GM18507 (cell line): ENCODE measurements around the gene TBC1D2.
"Not testable (repeated sequence)": the region's sequence is repeated elsewhere in the genome, so short reads cannot be mapped to it uniquely, and the experiment has no call there.

Experiments used
- DNase-seq: peaks from one replicate; pipeline ENCODE4 v3.0.0; 2011; ENCODE audit warnings: low read depth; ENCODE audit not compliant: insufficient read length; ENCODE audit errors: extremely low spot score
- FAIRE-seq: peaks from 2 replicates; lab custom pipeline; 2011; peaks lifted over from hg19 to GRCh38; lab: Jason Lieb, UNC

The TBC1D2 gene

GRCh38 chr9:98255578-98256296, at the start of gene TBC1D2:
TBC1D2 (minus strand) TSS chr9:98255649; CDS start chr9:98255541, 108 bp downstream.
- FAIRE-seq (peak; percentile 76), DNase-seq (peak; percentile 96)

GRCh38 chr9:98304381-98304780, 48.9 kb upstream of the TBC1D2 start:
- FAIRE-seq (no peak), DNase-seq (no peak)

- DNase-seq: no peak
- FAIRE-seq: no peak
Measured at GRCh38 chr9:98303633-98304125, 48.2 kb upstream of the TBC1D2 start.

GRCh38 chr9:98302938-98303632, 47.6 kb upstream of the TBC1D2 start:
- FAIRE-seq: no peak
- no peak for DNase-seq

- DNase-seq (no peak), FAIRE-seq (no peak)
Measured at GRCh38 chr9:98302150-98302549, 46.7 kb upstream of the TBC1D2 start.

GRCh38 chr9:98300611-98301010, 45.2 kb upstream of the TBC1D2 start:
- no peak for FAIRE-seq

GRCh38 chr9:98298476-98298875, 43.0 kb upstream of the TBC1D2 start:
- FAIRE-seq (no peak), DNase-seq (no peak)

More at GRCh38 chr9:98300611-98301010, 45.2 kb upstream of the TBC1D2 start:
- no peak for DNase-seq

GRCh38 chr9:98295824-98296223, 40.4 kb upstream of the TBC1D2 start:
- FAIRE-seq (no peak), DNase-seq (no peak)

- FAIRE-seq: no peak
- no peak for DNase-seq
Measured at GRCh38 chr9:98291820-98292219, 36.4 kb upstream of the TBC1D2 start.

GRCh38 chr9:98290411-98290810, 35.0 kb upstream of the TBC1D2 start:
- FAIRE-seq (no peak), DNase-seq (no peak)

GRCh38 chr9:98289614-98290201, 34.3 kb upstream of the TBC1D2 start:
- no peak for FAIRE-seq

GRCh38 chr9:98288881-98289280, 33.4 kb upstream of the TBC1D2 start:
- no peak for DNase-seq
- no peak for FAIRE-seq

More at GRCh38 chr9:98289614-98290201, 34.3 kb upstream of the TBC1D2 start:
- no peak for DNase-seq

- no peak for FAIRE-seq
- DNase-seq: no peak
Measured at GRCh38 chr9:98287384-98287783, 31.9 kb upstream of the TBC1D2 start.

GRCh38 chr9:98285446-98285845, 30.0 kb upstream of the TBC1D2 start:
- DNase-seq (no peak), FAIRE-seq (no peak)

GRCh38 chr9:98284754-98285153, 29.3 kb upstream of the TBC1D2 start:
- FAIRE-seq: no peak
- no peak for DNase-seq

- DNase-seq, FAIRE-seq: not testable (repeated sequence)
Measured at GRCh38 chr9:98283143-98283542, 27.7 kb upstream of the TBC1D2 start.

GRCh38 chr9:98281281-98281680, 25.8 kb upstream of the TBC1D2 start:
- FAIRE-seq: no peak
- no peak for DNase-seq

- no peak for DNase-seq
- FAIRE-seq: no peak
Measured at GRCh38 chr9:98280574-98280973, 25.1 kb upstream of the TBC1D2 start.

GRCh38 chr9:98280162-98280561, 24.7 kb upstream of the TBC1D2 start:
- no peak for DNase-seq
- FAIRE-seq: no peak

- no peak for FAIRE-seq
Measured at GRCh38 chr9:98276907-98277469, 21.5 kb upstream of the TBC1D2 start.

More at GRCh38 chr9:98276907-98277469, 21.5 kb upstream of the TBC1D2 start:
- DNase-seq: no peak
